ENCODE data around the gene POLR2E.

Gene POLR2E

DNA sequence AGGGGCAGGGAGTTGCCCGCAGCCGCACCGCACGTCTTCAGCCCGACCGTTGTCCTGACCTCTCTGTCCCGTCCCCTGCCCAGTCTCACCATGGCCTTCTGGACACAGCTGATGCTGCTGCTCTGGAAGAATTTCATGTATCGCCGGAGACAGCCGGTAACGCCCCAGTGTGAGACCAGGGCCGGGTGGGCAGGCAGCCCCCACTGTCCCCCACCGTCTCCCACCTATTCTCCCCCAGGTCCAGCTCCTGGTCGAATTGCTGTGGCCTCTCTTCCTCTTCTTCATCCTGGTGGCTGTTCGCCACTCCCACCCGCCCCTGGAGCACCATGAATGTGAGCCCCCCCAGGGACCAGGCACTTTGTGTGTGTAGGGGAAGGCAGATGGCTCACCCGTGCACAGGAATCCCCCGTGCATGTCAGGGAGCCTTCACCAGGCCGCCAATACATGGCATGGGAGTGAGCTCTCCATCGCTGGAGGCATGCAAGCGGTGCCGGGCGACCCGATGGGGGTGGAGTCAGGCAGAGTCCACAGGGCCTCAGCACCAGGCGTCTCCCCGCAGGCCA, 53.8 kb downstream of the POLR2E start:
- Histone ChIP-seq H3K27me3 (no peaks in the 10 kb centered on the region), H3K9ac (no peak overlapping the region)

DNA sequence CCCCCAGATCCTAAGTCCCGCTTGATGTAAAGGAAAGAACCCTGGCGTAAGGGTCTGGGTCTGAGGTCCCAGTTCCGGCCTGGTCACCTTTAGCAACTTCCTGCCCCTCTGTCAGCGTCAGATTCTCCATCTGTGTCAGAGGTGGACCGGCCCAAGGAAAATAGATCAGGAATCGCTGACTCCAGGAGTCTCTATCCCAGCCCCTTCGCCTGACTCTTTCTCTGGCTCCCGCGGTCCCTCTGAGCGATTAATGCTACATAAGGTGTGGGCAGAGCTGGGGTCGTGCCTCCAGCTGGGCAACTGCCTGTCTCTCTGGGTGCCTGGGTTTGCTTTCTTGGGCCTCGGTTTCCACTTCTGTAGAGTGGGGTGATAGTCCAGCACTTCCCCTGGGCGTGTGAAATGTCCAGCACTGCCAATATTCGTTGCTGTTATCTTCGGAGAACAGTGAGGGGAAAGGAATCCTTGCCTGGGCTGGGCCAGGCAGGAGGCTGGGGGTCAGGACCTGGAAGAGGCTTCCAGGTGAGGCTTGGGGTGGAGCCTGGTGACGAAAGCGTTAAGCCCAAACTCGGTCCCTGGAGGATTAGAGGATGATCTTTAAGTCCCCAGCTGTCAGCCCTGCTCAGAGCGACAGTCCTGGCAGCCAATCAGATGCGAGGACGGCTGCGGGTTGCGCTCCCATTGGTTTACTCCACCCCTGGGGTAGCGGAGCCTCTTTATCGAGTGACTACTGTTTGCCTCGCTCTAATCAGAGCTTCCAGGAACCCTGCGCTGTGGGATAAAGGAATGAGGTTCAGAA, 54.5 kb downstream of the POLR2E start:
- Histone ChIP-seq H3K27me3 (no peaks in the 10 kb centered on the region), H4K20me1 (peaks cover 11% of the 10 kb centered on the region), H3K36me3 (no peaks in the 10 kb centered on the region), H3K4me2 (peak overlapping the region; percentile 95), H3K4me3 (peak overlapping the region; percentile 67), H3K9ac (peak overlapping the region; percentile 61), H3K4me1 (peaks cover 89% of the 10 kb centered on the region), H3K27ac (no peak overlapping the region), H3K9me3 (no peaks in the 10 kb centered on the region)
- no peak for TF ChIP-seq Cebpa-rat (IDR thresholded peaks at IDR 0.05)

More for the DNA sequence above, 53.8 kb downstream of the POLR2E start:
- peaks cover 11% of the 10 kb centered on the region for H4K20me1 ChIP-seq
- H3K9me3 ChIP-seq, result no peaks in the 10 kb centered on the region
- peak overlapping the region; percentile 95 for H3K4me2 ChIP-seq
- peak overlapping the region; percentile 67 for H3K4me3 ChIP-seq
- peaks cover 89% of the 10 kb centered on the region for H3K4me1 ChIP-seq
- no peak for TF ChIP-seq Cebpa-rat (IDR thresholded peaks at IDR 0.05)
- no peaks in the 10 kb centered on the region for H3K36me3 ChIP-seq
- no peak overlapping the region for H3K27ac ChIP-seq

DNA sequence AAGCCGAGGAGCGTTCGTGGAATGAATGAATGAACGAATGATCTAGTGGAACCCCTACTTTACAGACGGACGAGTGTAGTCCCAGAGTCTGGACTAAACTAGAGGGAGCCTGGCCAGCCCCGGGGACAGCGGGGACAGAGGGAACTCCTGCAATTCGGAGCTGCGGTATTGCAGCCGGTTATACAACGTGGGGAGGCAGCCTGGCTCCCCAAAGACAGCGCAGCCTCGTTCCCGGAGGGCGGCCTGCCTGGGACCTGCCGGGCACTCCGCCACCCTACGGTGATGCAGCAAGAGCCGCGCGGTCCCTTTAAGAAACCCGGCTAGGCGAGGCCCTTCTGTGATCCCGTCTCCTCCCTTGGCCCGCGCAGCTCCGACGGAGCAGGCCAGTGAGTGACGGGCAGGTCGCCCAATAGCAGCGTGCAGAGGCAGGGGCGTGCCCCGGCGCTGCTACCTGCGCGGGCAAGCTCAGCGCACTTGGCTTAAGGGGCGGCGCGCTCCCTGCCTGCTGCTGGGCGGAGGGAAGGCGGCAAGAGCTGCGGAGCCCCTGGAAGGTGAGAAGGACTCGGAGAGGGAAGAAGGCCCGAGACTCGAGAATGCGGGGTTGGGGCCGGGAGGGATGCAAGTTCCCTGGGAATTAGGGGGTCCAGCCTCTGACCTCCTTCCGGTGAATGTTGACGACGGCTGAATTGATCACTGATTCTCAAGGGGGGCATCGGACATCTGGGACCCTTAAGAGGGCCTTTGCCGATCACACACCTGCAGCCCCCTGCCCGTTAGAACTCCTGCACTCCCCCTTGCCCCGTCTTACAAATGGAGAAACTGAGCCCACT, 55.3 kb downstream of the POLR2E start, which contains the start of gene ABCA7:
TSS of gene ABCA7 (plus strand) at position 462 of the 830 bp plus-strand sequence. CDS start 1,255 bp downstream, outside the sequence.
- peaks cover 92% of the 10 kb centered on the region for H3K4me1 ChIP-seq
- H3K36me3 ChIP-seq, result no peaks in the 10 kb centered on the region
- H3K9ac ChIP-seq, result peak within 1 kb of the TSS; percentile 61
- no peak for TF ChIP-seq Cebpa-rat (IDR thresholded peaks at IDR 0.05)
- H3K4me2 ChIP-seq, result peak within 1 kb of the TSS; percentile 95
- H3K4me3 ChIP-seq, result peak within 1 kb of the TSS; percentile 67
- H3K9me3 ChIP-seq, result no peaks in the 10 kb centered on the region
- no peaks in the 10 kb centered on the region for H3K27me3 ChIP-seq
- peak within 1 kb of the TSS; percentile 72; the same call in 1 of the 2 replicates for H3K27ac ChIP-seq
- peaks cover 11% of the 10 kb centered on the region for H4K20me1 ChIP-seq

DNA sequence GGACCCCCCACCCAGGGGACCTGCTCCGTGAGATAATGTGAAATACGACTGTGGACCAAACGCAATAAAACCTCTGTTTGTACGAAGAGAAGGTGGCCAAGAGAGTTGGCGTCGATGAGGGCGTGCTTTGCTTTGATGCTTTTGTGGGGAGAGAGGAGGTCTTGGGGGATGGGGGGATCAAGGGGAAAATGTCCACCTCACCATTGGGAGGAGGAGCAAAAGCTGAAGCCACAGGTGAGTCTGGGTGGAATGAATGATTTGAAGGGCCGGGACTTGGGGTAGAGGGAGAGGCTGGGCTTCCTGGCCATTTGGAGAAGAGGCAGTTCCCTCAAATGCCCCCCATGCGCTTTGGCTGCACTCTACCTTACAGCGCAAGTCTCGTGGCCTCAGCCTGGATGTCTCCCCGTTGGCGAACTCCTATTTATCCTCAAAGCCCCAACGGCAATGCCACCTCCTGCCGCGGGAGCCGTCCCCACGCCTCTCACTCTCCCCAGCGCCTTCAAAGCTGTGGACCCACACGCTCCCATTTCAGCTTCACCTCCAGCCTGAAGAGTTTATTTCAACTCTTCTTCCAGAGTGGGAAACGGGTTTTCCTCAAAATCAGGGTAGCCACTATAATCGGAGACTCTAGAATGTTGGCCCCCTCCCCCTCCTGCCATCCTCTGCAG, 56.1 kb downstream of the POLR2E start:
- H3K27ac ChIP-seq, result peak overlapping the region; percentile 72
- H3K4me1 ChIP-seq, result peaks cover 85% of the 10 kb centered on the region
- no peak for TF ChIP-seq Cebpa-rat (IDR thresholded peaks at IDR 0.05)
- no peaks in the 10 kb centered on the region for H3K9me3 ChIP-seq
- H4K20me1 ChIP-seq, result peaks cover 11% of the 10 kb centered on the region
- peak overlapping the region; percentile 95 for H3K4me2 ChIP-seq
- no peaks in the 10 kb centered on the region for H3K27me3 ChIP-seq
- peak overlapping the region; percentile 67 for H3K4me3 ChIP-seq
- no peaks in the 10 kb centered on the region for H3K36me3 ChIP-seq
- peak overlapping the region; percentile 25; the same call in 1 of the 2 replicates for H3K9ac ChIP-seq

DNA sequence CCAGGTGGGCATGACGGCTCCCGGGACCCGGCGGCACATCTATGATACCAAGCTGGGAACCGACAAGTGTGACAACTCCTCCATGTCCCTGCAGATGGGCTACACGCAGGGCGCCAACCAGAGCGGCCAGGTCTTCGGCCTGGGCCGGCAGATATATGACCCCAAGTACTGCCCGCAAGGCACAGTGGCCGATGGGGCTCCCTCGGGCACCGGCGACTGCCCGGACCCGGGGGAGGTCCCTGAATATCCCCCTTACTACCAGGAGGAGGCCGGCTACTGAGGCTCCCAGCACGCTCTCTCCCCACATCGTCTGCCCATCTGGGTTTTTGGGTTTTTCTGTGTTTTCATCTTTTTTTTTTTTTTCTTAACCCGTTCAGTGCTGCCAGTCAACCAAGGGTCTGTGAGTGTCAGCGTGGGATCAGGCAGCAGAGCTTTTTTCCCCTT, 57.5 kb downstream of the POLR2E start:
- Histone ChIP-seq H3K4me2 (peak overlapping the region; percentile 95), H3K9me3 (no peaks in the 10 kb centered on the region), H4K20me1 (peaks cover 11% of the 10 kb centered on the region), H3K27ac (peak overlapping the region; percentile 72), H3K27me3 (no peaks in the 10 kb centered on the region), H3K9ac (peak overlapping the region; percentile 25; the same call in 1 of the 2 replicates), H3K4me1 (peaks cover 70% of the 10 kb centered on the region), H3K4me3 (peak overlapping the region; percentile 57), H3K36me3 (peaks cover under 1% of the 10 kb centered on the region; the same call in 1 of the 2 replicates)
- TF ChIP-seq Cebpa-rat (IDR thresholded peaks at IDR 0.05), result no peak

All from BLaER1 (cell line).